ENCODE measurements around the gene NKAPL. TPM values are rescaled to one million over a fixed set of nuclear protein-coding genes. Genes with fewer than 3 reads are reported as not detected.

NKAPL gene
- total and polyA plus RNA-seq, 10 donors: 0.64 to 3.1 (median 1.4) TPM

DNA sequence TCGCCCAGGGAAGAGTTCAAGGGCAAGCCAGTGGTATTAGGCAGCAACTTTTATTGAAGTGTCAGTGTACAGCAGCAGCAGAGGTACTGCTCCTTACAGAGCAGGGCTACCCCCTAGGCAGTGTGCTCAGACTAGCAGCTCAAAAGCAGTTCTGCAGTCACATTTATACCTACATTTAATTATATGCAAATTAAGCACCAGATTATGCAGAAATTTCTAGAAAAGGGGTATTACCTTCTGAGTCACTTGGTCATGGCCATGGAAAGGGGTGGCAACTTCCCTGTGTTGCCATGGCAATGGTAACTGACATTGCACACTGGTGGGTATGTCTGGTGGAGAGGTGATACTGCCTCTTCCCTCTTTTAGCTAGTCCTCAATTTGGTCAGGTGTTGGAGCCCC, 5.0 kb upstream of the NKAPL start:
- Histone ChIP-seq H3K27ac (peak overlapping the region in 5 of 8 donors; percentile 1 to 82 (median 78)), H3K4me3 (peak overlapping the region in 1 of 8 donors; percentile 18), H3K4me1 (peaks cover 7 to 47% (median 31%) of the 10 kb centered on the region in 6 donors), H3K36me3 (peaks cover 0 to 7% (median 0%) of the 10 kb centered on the region in 6 donors), H3K9me3 (peaks cover 0 to 5% (median under 1%) of the 10 kb centered on the region in 8 donors), H3K27me3 (replicated peaks in 1 of 7) (peaks cover 0 to 8% (median 0%) of the 10 kb centered on the region in 7 donors)
- intact Hi-C loops (cut with DNase I; ENCODE audit: low total_unique reads): no loop called here
- 78 to 96% (median 88%) methylated on average over 1 of the region's 1 CpG for WGBS, 5 donors
- DNase-seq: no peak
- peak in 1 of 3 donors; percentile 6 for TF ChIP-seq POLR2AphosphoS5 (IDR thresholded peaks at IDR 0.05)
- TF ChIP-seq, protein P1, sequence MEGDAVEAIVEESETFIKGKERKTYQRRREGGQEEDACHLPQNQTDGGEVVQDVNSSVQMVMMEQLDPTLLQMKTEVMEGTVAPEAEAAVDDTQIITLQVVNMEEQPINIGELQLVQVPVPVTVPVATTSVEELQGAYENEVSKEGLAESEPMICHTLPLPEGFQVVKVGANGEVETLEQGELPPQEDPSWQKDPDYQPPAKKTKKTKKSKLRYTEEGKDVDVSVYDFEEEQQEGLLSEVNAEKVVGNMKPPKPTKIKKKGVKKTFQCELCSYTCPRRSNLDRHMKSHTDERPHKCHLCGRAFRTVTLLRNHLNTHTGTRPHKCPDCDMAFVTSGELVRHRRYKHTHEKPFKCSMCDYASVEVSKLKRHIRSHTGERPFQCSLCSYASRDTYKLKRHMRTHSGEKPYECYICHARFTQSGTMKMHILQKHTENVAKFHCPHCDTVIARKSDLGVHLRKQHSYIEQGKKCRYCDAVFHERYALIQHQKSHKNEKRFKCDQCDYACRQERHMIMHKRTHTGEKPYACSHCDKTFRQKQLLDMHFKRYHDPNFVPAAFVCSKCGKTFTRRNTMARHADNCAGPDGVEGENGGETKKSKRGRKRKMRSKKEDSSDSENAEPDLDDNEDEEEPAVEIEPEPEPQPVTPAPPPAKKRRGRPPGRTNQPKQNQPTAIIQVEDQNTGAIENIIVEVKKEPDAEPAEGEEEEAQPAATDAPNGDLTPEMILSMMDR (IDR thresholded peaks at IDR 0.05 in 8 of 11, conservative IDR thresholded peaks at IDR 0.05 in 3 of 11): no peak

DNA sequence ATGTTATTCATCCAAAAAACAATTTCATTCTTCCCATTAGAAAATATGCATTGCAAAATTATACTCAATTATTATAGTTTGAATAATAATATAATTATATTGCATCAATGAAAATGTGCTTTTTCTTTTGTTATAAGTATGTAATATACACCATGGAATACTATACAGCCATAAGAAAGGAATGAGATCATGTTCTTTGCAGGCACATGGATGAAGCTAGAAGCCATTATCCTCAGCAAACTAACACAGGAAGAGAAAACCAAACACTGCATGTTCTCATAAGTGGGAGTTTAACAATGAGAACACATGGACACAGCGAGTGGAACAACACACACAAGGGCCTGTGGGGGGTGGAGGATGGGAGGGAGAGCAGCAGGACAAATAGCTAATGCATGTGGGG, 2.1 kb upstream of the NKAPL start:
- Histone ChIP-seq H3K36me3 (no peaks in the 10 kb centered on the region), H3K4me3 (no peak overlapping the region), H3K9me3 (peaks cover 0 to 27% (median 19%) of the 10 kb centered on the region in 8 donors), H3K27ac (no peak overlapping the region), H3K4me1 (peaks cover 0 to 24% (median 9%) of the 10 kb centered on the region in 6 donors), H3K27me3 (replicated peaks in 1 of 7) (peaks cover 0 to 14% (median 0%) of the 10 kb centered on the region in 7 donors)
- TF ChIP-seq POLR2A (IDR thresholded peaks at IDR 0.05) (no peak), POLR2AphosphoS5 (IDR thresholded peaks at IDR 0.05) (no peak)
- TF ChIP-seq, protein P1 (IDR thresholded peaks at IDR 0.05 in 8 of 11, conservative IDR thresholded peaks at IDR 0.05 in 3 of 11): no peak
- no peak for DNase-seq
- 0% methylated on average over 1 of the region's 1 CpG; no CpG with 5 or more reads in 2 of the 5 donors for WGBS, 5 donors
- intact Hi-C loops (cut with DNase I; ENCODE audit: low total_unique reads): no loop called here

DNA sequence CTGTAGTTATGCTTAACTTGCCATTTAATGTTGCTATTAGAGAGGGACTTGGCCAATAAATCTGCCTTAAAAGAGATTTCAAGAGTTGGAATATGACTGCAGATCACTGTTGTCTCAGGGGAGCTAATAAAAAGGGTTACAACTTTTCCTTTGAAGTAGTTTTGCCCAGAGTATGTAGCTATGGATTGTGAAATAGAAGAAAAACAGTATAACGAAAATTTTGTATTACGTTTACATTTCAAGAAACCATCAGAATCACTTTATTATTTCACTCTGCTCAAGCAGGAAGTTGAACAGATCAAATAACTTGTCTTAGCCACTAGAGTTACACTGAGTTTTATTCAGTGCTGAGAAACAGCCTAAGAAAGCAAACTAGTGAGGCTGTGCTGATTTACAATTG, 4.8 kb downstream of the NKAPL start:
- Histone ChIP-seq H3K4me3 (no peak overlapping the region), H3K4me1 (peaks cover 11 to 31% (median 25%) of the 10 kb centered on the region in 6 donors), H3K27me3 (replicated peaks in 1 of 7) (peaks cover 0 to 8% (median 0%) of the 10 kb centered on the region in 7 donors), H3K36me3 (no peaks in the 10 kb centered on the region), H3K9me3 (peaks cover 0 to 26% (median 19%) of the 10 kb centered on the region in 8 donors), H3K27ac (no peak overlapping the region)
- DNase-seq: no peak
- TF ChIP-seq POLR2A (IDR thresholded peaks at IDR 0.05): no peak
- no peak for TF ChIP-seq POLR2AphosphoS5 (IDR thresholded peaks at IDR 0.05)
- TF ChIP-seq, protein P1 (IDR thresholded peaks at IDR 0.05 in 8 of 11, conservative IDR thresholded peaks at IDR 0.05 in 3 of 11): no peak
- WGBS, 5 donors: 55 to 83% (median 73%) methylated on average over 2 of the region's 2 CpGs
- intact Hi-C loops (cut with DNase I; ENCODE audit: low total_unique reads): no loop called here

DNA sequence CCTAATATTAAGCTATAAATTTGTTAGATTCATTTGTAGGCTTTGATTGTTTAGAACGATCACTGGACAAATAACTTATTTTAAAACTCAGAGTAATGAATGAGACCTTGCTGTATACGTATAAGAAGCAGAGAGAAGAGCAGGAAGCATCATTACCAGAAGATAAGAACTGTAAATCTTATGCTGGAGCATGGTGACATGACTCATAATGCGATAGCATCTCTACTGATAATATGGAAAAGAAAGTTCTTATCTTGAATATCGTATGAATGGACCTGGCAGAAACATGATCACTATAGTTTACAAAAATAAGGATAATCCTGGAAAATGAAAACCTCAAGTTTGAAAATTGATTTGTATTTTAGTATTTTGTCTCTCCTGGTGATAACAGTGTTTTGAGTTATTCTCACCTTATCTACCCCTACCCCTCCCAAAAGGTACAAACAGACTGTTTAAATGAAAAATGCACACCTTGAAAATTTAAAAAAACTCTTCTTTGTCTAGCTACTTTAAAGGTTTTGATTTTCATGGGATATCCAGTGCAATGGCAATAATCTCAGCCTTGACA, 5.8 kb downstream of the NKAPL start:
- no peak for DNase-seq
- Histone ChIP-seq H3K27me3 (replicated peaks in 1 of 7) (no peaks in the 10 kb centered on the region), H3K4me3 (no peak overlapping the region), H3K36me3 (no peaks in the 10 kb centered on the region), H3K27ac (no peak overlapping the region), H3K4me1 (peaks cover 11 to 38% (median 30%) of the 10 kb centered on the region in 6 donors), H3K9me3 (peaks cover 0 to 16% (median 12%) of the 10 kb centered on the region in 8 donors)
- intact Hi-C loops (cut with DNase I; ENCODE audit: low total_unique reads): no loop called here
- WGBS, 5 donors: 50 to 60% (median 57%) methylated on average over 4 of the region's 4 CpGs
- TF ChIP-seq POLR2A (IDR thresholded peaks at IDR 0.05): no peak
- TF ChIP-seq POLR2AphosphoS5 (IDR thresholded peaks at IDR 0.05): no peak
- TF ChIP-seq, protein P1 (IDR thresholded peaks at IDR 0.05 in 8 of 11, conservative IDR thresholded peaks at IDR 0.05 in 3 of 11): no peak

Data from spleen (tissue), 11 donors.